ENCODE data around the gene TNNC2. TPM values are rescaled to one million over a fixed set of nuclear protein-coding genes. Genes with fewer than 3 reads are reported as not detected.

Gene TNNC2
- total and polyA plus RNA-seq, 4 donors: 1.9 to 26.3 TPM; not detected in 2

GRCh38 chr20:45852326-45852725, 25.2 kb upstream of the TNNC2 start:
- DNase-seq: no peak
- H3K27me3 ChIP-seq (ENCODE audit: control insufficient read depth in 1 of 2, insufficient read depth in 2 of 2, low read length in 1 of 2): no peaks in the 10 kb centered on the region
- H3K9me3 ChIP-seq (ENCODE audit: control insufficient read depth, low read length): no peaks in the 10 kb centered on the region
- intact Hi-C loops (cut with DNase I): no loop called here
- peaks cover 0 to 4% of the 10 kb centered on the region in 2 donors for H3K36me3 ChIP-seq (ENCODE audit: control insufficient read depth in 1 of 2, insufficient read depth in 2 of 2, low read length in 1 of 2)
- no peak overlapping the region for H3K4me3 ChIP-seq (ENCODE audit: low read length in 2 of 2)
- no peak overlapping the region for H3K27ac ChIP-seq (ENCODE audit: low read depth in 1 of 2, low read length in 2 of 2)
- H3K4me1 ChIP-seq (ENCODE audit: control insufficient read depth in 1 of 2, insufficient read depth in 2 of 2, low read length in 2 of 2): peaks cover 0 to 3% of the 10 kb centered on the region in 2 donors
- ATAC-seq (ENCODE audit: low FRiP score): no peak
- 95 to 98% methylated on average over 6 of the region's 6 CpGs for WGBS, 2 donors

DNA sequence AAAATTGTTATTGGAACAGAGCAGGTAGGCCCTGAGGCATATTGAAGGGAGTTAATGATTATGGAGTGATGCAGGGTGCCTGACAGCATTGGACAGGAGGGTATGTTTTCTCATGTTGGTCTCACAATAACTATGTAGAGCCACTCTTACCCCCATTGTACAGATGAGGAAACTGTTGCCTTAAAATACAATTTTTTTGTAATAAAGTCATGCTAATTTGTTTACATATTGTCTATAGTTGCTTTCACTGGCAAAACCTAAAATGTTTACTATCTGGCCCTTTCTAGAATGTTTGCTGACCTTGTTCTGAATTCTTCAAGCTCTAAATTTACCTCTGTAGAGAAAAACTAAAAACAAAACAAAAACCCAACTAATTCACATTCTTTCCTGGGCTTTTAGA, 24.4 kb upstream of the TNNC2 start:
- ATAC-seq (ENCODE audit: low FRiP score) (no peak), DNase-seq (no peak)
- peaks cover 0 to 6% of the 10 kb centered on the region in 2 donors for H3K36me3 ChIP-seq (ENCODE audit: control insufficient read depth in 1 of 2, insufficient read depth in 2 of 2, low read length in 1 of 2)
- peaks cover 0 to 3% of the 10 kb centered on the region in 2 donors for H3K4me1 ChIP-seq (ENCODE audit: control insufficient read depth in 1 of 2, insufficient read depth in 2 of 2, low read length in 2 of 2)
- H3K9me3 ChIP-seq (ENCODE audit: control insufficient read depth, low read length): no peaks in the 10 kb centered on the region
- H3K4me3 ChIP-seq (ENCODE audit: low read length in 2 of 2): no peak overlapping the region
- H3K27ac ChIP-seq (ENCODE audit: low read depth in 1 of 2, low read length in 2 of 2): no peak overlapping the region
- no peaks in the 10 kb centered on the region for H3K27me3 ChIP-seq (ENCODE audit: control insufficient read depth in 1 of 2, insufficient read depth in 2 of 2, low read length in 1 of 2)
- intact Hi-C loops (cut with DNase I): no loop called here

DNA sequence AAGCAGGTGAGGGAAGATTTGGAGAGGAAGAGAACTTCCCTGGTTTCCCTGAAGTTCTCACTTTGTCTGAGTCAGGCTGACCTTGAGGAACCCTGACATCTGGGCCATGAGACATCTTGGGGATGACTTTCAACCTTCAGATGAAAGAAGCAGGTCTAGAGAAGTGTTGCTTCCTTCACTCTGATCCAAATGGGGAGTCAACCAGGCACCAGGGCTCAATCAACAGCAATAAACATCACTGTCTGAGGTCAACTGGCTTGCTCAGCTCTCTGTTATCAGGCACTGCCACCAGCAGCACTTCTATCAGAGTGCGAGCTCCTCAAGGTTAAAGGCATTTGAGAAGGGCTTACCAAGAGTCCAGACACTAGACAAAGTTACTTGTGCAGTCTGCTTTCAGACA, 23.8 kb upstream of the TNNC2 start:
- 36 to 97% methylated on average over 1 of the region's 1 CpG for WGBS, 2 donors
- Histone ChIP-seq H3K4me3 (ENCODE audit: low read length in 2 of 2) (no peak overlapping the region), H3K4me1 (ENCODE audit: control insufficient read depth in 1 of 2, insufficient read depth in 2 of 2, low read length in 2 of 2) (peaks cover 0 to 3% of the 10 kb centered on the region in 2 donors), H3K9me3 (ENCODE audit: control insufficient read depth, low read length) (no peaks in the 10 kb centered on the region), H3K27me3 (ENCODE audit: control insufficient read depth in 1 of 2, insufficient read depth in 2 of 2, low read length in 1 of 2) (no peaks in the 10 kb centered on the region), H3K36me3 (ENCODE audit: control insufficient read depth in 1 of 2, insufficient read depth in 2 of 2, low read length in 1 of 2) (peaks cover 0 to 6% of the 10 kb centered on the region in 2 donors), H3K27ac (ENCODE audit: low read depth in 1 of 2, low read length in 2 of 2) (peak overlapping the region in 1 of 2 donors; percentile 45)
- ATAC-seq (ENCODE audit: low FRiP score): no peak
- intact Hi-C loops (cut with DNase I): no loop called here
- DNase-seq: no peak

DNA sequence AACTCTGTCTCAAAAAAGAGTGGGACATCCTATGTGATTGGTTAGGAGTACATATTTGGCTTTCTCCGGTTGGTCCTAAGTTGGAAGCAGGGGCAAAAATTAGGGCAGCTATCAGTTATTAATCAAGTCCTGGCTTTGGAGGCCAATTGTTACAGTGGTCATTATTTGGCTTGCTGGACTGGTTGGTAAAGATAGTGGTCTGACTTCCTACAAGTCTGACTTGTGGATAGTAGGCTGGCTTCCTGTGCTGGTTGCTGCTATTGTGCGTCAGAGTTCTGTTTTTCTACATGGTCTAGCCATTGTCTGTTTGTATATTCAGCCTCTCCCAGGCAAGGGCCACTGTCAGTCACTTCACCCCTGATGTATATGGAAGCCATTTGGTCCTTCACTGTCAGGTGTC, 23.1 kb upstream of the TNNC2 start:
- Histone ChIP-seq H3K27ac (ENCODE audit: low read depth in 1 of 2, low read length in 2 of 2) (no peak overlapping the region), H3K9me3 (ENCODE audit: control insufficient read depth, low read length) (no peaks in the 10 kb centered on the region), H3K27me3 (ENCODE audit: control insufficient read depth in 1 of 2, insufficient read depth in 2 of 2, low read length in 1 of 2) (no peaks in the 10 kb centered on the region), H3K36me3 (ENCODE audit: control insufficient read depth in 1 of 2, insufficient read depth in 2 of 2, low read length in 1 of 2) (peaks cover 0 to 6% of the 10 kb centered on the region in 2 donors), H3K4me3 (ENCODE audit: low read length in 2 of 2) (no peak overlapping the region), H3K4me1 (ENCODE audit: control insufficient read depth in 1 of 2, insufficient read depth in 2 of 2, low read length in 2 of 2) (peaks cover 0 to 3% of the 10 kb centered on the region in 2 donors)
- ATAC-seq (ENCODE audit: low FRiP score) (no peak), DNase-seq (no peak)
- WGBS, 2 donors: 92 to 98% methylated on average over 2 of the region's 2 CpGs
- intact Hi-C loops (cut with DNase I): no loop called here

DNA sequence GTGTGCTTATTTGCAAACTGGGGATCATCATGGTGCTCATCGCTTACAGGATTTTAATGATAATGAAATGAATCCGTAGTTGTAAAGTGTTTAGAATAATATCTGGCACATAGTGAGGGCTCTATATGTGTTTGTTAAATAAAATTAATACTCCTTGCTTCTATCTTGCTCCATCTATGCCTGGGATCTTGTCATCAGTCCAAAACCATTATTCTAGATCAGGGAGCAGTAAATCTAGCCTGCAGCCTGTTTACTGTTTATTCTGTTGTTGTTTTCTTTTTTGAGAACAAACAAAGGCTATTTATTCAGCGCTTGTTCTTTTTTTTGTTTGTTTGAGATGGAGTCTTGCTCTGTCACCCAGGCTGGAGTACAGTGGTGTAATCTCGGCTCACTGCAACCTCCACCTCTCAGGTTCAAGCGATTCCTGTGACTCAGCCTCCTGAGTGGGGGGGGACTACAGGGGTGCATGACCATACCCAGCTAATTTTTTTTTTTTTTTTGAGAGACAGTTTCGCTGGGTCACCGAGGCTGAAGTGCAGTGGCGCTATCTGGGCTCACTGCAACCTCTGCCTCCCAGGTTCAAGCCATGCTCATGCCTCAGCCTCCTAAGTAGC, 22.0 kb upstream of the TNNC2 start:
- no peaks in the 10 kb centered on the region for H3K9me3 ChIP-seq (ENCODE audit: control insufficient read depth, low read length)
- H3K27me3 ChIP-seq (ENCODE audit: control insufficient read depth in 1 of 2, insufficient read depth in 2 of 2, low read length in 1 of 2): no peaks in the 10 kb centered on the region
- peaks cover 0 to 6% of the 10 kb centered on the region in 2 donors for H3K36me3 ChIP-seq (ENCODE audit: control insufficient read depth in 1 of 2, insufficient read depth in 2 of 2, low read length in 1 of 2)
- intact Hi-C loops (cut with DNase I): no loop called here
- DNase-seq (no peak), ATAC-seq (ENCODE audit: low FRiP score) (no peak)
- H3K4me3 ChIP-seq (ENCODE audit: low read length in 2 of 2): no peak overlapping the region
- 90 to 92% methylated on average over 8 of the region's 8 CpGs for WGBS, 2 donors
- no peak overlapping the region for H3K27ac ChIP-seq (ENCODE audit: low read depth in 1 of 2, low read length in 2 of 2)
- H3K4me1 ChIP-seq (ENCODE audit: control insufficient read depth in 1 of 2, insufficient read depth in 2 of 2, low read length in 2 of 2): no peaks in the 10 kb centered on the region

GRCh38 chr20:45848421-45848820, 21.3 kb upstream of the TNNC2 start:
- Histone ChIP-seq H3K4me3 (ENCODE audit: low read length in 2 of 2) (no peak overlapping the region), H3K27ac (ENCODE audit: low read depth in 1 of 2, low read length in 2 of 2) (no peak overlapping the region), H3K9me3 (ENCODE audit: control insufficient read depth, low read length) (no peaks in the 10 kb centered on the region), H3K27me3 (ENCODE audit: control insufficient read depth in 1 of 2, insufficient read depth in 2 of 2, low read length in 1 of 2) (no peaks in the 10 kb centered on the region), H3K4me1 (ENCODE audit: control insufficient read depth in 1 of 2, insufficient read depth in 2 of 2, low read length in 2 of 2) (no peaks in the 10 kb centered on the region), H3K36me3 (ENCODE audit: control insufficient read depth in 1 of 2, insufficient read depth in 2 of 2, low read length in 1 of 2) (peaks cover 0 to 6% of the 10 kb centered on the region in 2 donors)
- intact Hi-C loops (cut with DNase I): no loop called here
- DNase-seq: peak in 1 of 2 donors; percentile 36
- no peak for ATAC-seq (ENCODE audit: low FRiP score)
- WGBS, 2 donors: 90 to 94% methylated on average over 8 of the region's 8 CpGs

DNA sequence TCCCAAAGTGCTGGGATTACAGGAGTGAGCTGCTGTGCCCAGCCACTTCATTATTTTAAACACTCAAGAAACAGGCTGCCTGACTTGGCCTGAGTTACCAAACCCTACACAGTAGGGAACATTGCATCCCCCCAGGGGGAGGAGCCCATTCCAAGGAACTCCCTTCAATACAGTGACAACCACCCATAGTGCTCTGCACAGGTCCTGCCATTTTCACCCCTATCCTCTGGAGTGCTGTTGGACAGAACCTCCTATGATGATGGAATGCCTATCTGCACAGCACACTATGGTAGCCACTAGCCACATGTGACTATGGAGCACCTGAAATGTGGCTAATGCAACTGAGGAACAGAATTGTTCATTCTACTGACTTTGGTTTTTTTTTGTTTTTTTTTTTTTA, 18.3 kb upstream of the TNNC2 start:
- ATAC-seq (ENCODE audit: low FRiP score): no peak
- DNase-seq: no peak
- Histone ChIP-seq H3K9me3 (ENCODE audit: control insufficient read depth, low read length) (no peaks in the 10 kb centered on the region), H3K27ac (ENCODE audit: low read depth in 1 of 2, low read length in 2 of 2) (no peak overlapping the region), H3K4me1 (ENCODE audit: control insufficient read depth in 1 of 2, insufficient read depth in 2 of 2, low read length in 2 of 2) (no peaks in the 10 kb centered on the region), H3K36me3 (ENCODE audit: control insufficient read depth in 1 of 2, insufficient read depth in 2 of 2, low read length in 1 of 2) (peaks cover 0 to 3% of the 10 kb centered on the region in 2 donors), H3K27me3 (ENCODE audit: control insufficient read depth in 1 of 2, insufficient read depth in 2 of 2, low read length in 1 of 2) (no peaks in the 10 kb centered on the region), H3K4me3 (ENCODE audit: low read length in 2 of 2) (no peak overlapping the region)
- intact Hi-C loops (cut with DNase I): no loop called here

GRCh38 chr20:45843506-45843905, 16.4 kb upstream of the TNNC2 start:
- intact Hi-C loops (cut with DNase I): no loop called here
- Histone ChIP-seq H3K36me3 (ENCODE audit: control insufficient read depth in 1 of 2, insufficient read depth in 2 of 2, low read length in 1 of 2) (peaks cover 0 to 3% of the 10 kb centered on the region in 2 donors), H3K27me3 (ENCODE audit: control insufficient read depth in 1 of 2, insufficient read depth in 2 of 2, low read length in 1 of 2) (no peaks in the 10 kb centered on the region), H3K27ac (ENCODE audit: low read depth in 1 of 2, low read length in 2 of 2) (no peak overlapping the region), H3K9me3 (ENCODE audit: control insufficient read depth, low read length) (no peaks in the 10 kb centered on the region), H3K4me3 (ENCODE audit: low read length in 2 of 2) (no peak overlapping the region), H3K4me1 (ENCODE audit: control insufficient read depth in 1 of 2, insufficient read depth in 2 of 2, low read length in 2 of 2) (no peaks in the 10 kb centered on the region)
- ATAC-seq (ENCODE audit: low FRiP score) (no peak), DNase-seq (no peak)
- WGBS, 2 donors: 76 to 84% methylated on average over 14 of the region's 14 CpGs

GRCh38 chr20:45842169-45842812, 15.2 kb upstream of the TNNC2 start:
- intact Hi-C loops (cut with DNase I): no loop called here
- 45 to 49% methylated on average over 5 of the region's 5 CpGs for WGBS, 2 donors
- Histone ChIP-seq H3K27me3 (ENCODE audit: control insufficient read depth in 1 of 2, insufficient read depth in 2 of 2, low read length in 1 of 2) (no peaks in the 10 kb centered on the region), H3K4me1 (ENCODE audit: control insufficient read depth in 1 of 2, insufficient read depth in 2 of 2, low read length in 2 of 2) (no peaks in the 10 kb centered on the region), H3K4me3 (ENCODE audit: low read length in 2 of 2) (no peak overlapping the region), H3K9me3 (ENCODE audit: control insufficient read depth, low read length) (no peaks in the 10 kb centered on the region), H3K27ac (ENCODE audit: low read depth in 1 of 2, low read length in 2 of 2) (peak overlapping the region in 1 of 2 donors; percentile 12), H3K36me3 (ENCODE audit: control insufficient read depth in 1 of 2, insufficient read depth in 2 of 2, low read length in 1 of 2) (peaks cover 0 to 3% of the 10 kb centered on the region in 2 donors)
- peak; percentile 19 for ATAC-seq (ENCODE audit: low FRiP score)
- DNase-seq: no peak
